ENCODE measurements around the gene MYO16. TPM values are rescaled to one million over a fixed set of nuclear protein-coding genes. Genes with fewer than 3 reads are reported as not detected.

The MYO16 gene
- total RNA-seq, 1 experiment from 2014 or later = not detected

GRCh38 chr13:109226631-109227030 is 597.2 kb downstream of the MYO16 start:
- Histone ChIP-seq H3K9ac (ENCODE audit: extremely low read depth, insufficient read length, low read length) (no peak overlapping the region), H3K18ac (ENCODE audit: insufficient read length, low read depth, low read length) (no peak overlapping the region), H3T11ph (ENCODE audit: low read length) (no peak overlapping the region), H3K56ac (ENCODE audit: insufficient read length, low read depth, low read length) (no peak overlapping the region), H2BK5ac (ENCODE audit: insufficient read length, low read length) (no peak overlapping the region), H4K20me1 (ENCODE audit: control insufficient read depth, insufficient read depth, insufficient read length) (no peaks in the 10 kb centered on the region), H3K4me1 (ENCODE audit: insufficient read depth, low read length) (no peaks in the 10 kb centered on the region), H2AFZ (ENCODE audit: low read length) (no peak overlapping the region), H3K23ac (ENCODE audit: insufficient read length, low read depth, low read length) (no peak overlapping the region), H4K8ac (replicated peaks; ENCODE audit: insufficient read length, low read depth, low read length) (no peak overlapping the region), H4K5ac (ENCODE audit: insufficient read length, low read depth, low read length) (no peak overlapping the region), H2BK20ac (ENCODE audit: low read depth, low read length, poor library complexity, severe bottlenecking) (no peak overlapping the region), H3K4me2 (ENCODE audit: insufficient read depth, insufficient read length, low read length) (no peak overlapping the region), H3K27me3 (ENCODE audit: insufficient read depth, low read length) (no peaks in the 10 kb centered on the region), H3K9me3 (ENCODE audit: control insufficient read depth, low read depth, low read length) (peaks cover 5% of the 10 kb centered on the region), H3K23me2 (ENCODE audit: insufficient read length, low read depth, low read length, poor library complexity, severe bottlenecking) (no peaks in the 10 kb centered on the region), H3K4ac (ENCODE audit: low read depth, low read length) (no peak overlapping the region), H3K27ac (ENCODE audit: insufficient read length, low read depth, low read length) (no peak overlapping the region), H3K79me2 (ENCODE audit: insufficient read depth, low read length) (no peaks in the 10 kb centered on the region), H4K91ac (ENCODE audit: insufficient read length, low read depth, low read length) (no peak overlapping the region), H3K79me1 (ENCODE audit: insufficient read depth, low read depth, low read length, poor library complexity, severe bottlenecking) (no peaks in the 10 kb centered on the region), H2BK15ac (ENCODE audit: low read depth, low read length) (no peak overlapping the region), H2BK12ac (ENCODE audit: insufficient read length, low read depth, low read length) (no peak overlapping the region), H2AK5ac (ENCODE audit: insufficient read length, low read length) (no peak overlapping the region), H3K14ac (ENCODE audit: insufficient read depth, low read length) (no peak overlapping the region), H2BK120ac (ENCODE audit: low read depth, low read length, poor library complexity, severe bottlenecking) (no peak overlapping the region)
- Mint-ChIP-seq H3K9me3 (peaks cover 22 to 23% of the 10 kb centered on the region in 2 experiments), H3K27ac (no peak overlapping the region), H3K4me3 (no peak overlapping the region), H3K4me1 (no peaks in the 10 kb centered on the region; a peak in 1 of 4 replicates), H3K36me3 (ENCODE audit: insufficient read depth in 1 of 3, low read depth in 3 of 3) (peaks cover 8 to 33% (median 9%) of the 10 kb centered on the region in 3 experiments; a peak in 4 of 7 replicates), H3K27me3 (ENCODE audit: low read depth) (peaks cover 3% of the 10 kb centered on the region; the same call in 1 of the 2 replicates)
- DNase-seq = no peak
- TF ChIP-seq CTCF (conservative IDR thresholded peaks at IDR 0.05) = no peak
- WGBS (ENCODE audit: extremely low coverage, insufficient read length, low lambda C conversion rate) = no CpG with 5 or more reads among the region's 1 CpG
